ENCODE measurements around the gene MYH9.

MYH9 gene

GRCh38 chr22:36243986-36244385 lies 143.8 kb downstream of the MYH9 start:
- H3K9me3 ChIP-seq (ENCODE audit: severe bottlenecking) = peaks cover 1% of the 10 kb centered on the region
- no peak overlapping the region for H3K27ac ChIP-seq
- no peak for TF ChIP-seq CTCF (IDR thresholded peaks at IDR 0.05; ENCODE audit: low read depth, low read length)
- H3K4me3 ChIP-seq (ENCODE audit: low read depth, low read length) = no peak overlapping the region
- DNase-seq = no peak
- H3K27me3 ChIP-seq (ENCODE audit: insufficient read depth, low read depth, severe bottlenecking) = no peaks in the 10 kb centered on the region
- H3K36me3 ChIP-seq = no peaks in the 10 kb centered on the region

GRCh38 chr22:36239401-36240171 lies 148.2 kb downstream of the MYH9 start, which contains the start of gene APOL2:
TSS of gene APOL2 (minus strand) at chr22:36239527. CDS start at chr22:36233162, 6,365 bp downstream.
- H3K36me3 ChIP-seq = no peaks in the 10 kb centered on the region
- H3K4me3 ChIP-seq (ENCODE audit: low read depth, low read length) = peak within 1 kb of the TSS; percentile 27
- peak; percentile 87 for DNase-seq
- no peaks in the 10 kb centered on the region for H3K27me3 ChIP-seq (ENCODE audit: insufficient read depth, low read depth, severe bottlenecking)
- no peak within 1 kb of the TSS for H3K27ac ChIP-seq
- H3K9me3 ChIP-seq (ENCODE audit: severe bottlenecking) = no peaks in the 10 kb centered on the region
- peak; percentile 88 for TF ChIP-seq CTCF (IDR thresholded peaks at IDR 0.05; ENCODE audit: low read depth, low read length)

- no peak for DNase-seq
- no peak for TF ChIP-seq CTCF (IDR thresholded peaks at IDR 0.05; ENCODE audit: low read depth, low read length)
- Histone ChIP-seq H3K9me3 (ENCODE audit: severe bottlenecking) (no peaks in the 10 kb centered on the region), H3K27ac (no peak overlapping the region), H3K27me3 (ENCODE audit: insufficient read depth, low read depth, severe bottlenecking) (no peaks in the 10 kb centered on the region), H3K36me3 (no peaks in the 10 kb centered on the region), H3K4me3 (ENCODE audit: low read depth, low read length) (peak overlapping the region; percentile 27)
Measured at GRCh38 chr22:36239150-36239400, 148.7 kb downstream of the MYH9 start.

- Histone ChIP-seq H3K27ac (no peak overlapping the region), H3K4me3 (ENCODE audit: low read depth, low read length) (no peak overlapping the region), H3K27me3 (ENCODE audit: insufficient read depth, low read depth, severe bottlenecking) (no peaks in the 10 kb centered on the region), H3K9me3 (ENCODE audit: severe bottlenecking) (no peaks in the 10 kb centered on the region), H3K36me3 (no peaks in the 10 kb centered on the region)
- DNase-seq = no peak
- TF ChIP-seq CTCF (IDR thresholded peaks at IDR 0.05; ENCODE audit: low read depth, low read length) = no peak
Measured at GRCh38 chr22:36238373-36239149, 149.2 kb downstream of the MYH9 start.

- DNase-seq = no peak
- TF ChIP-seq CTCF (IDR thresholded peaks at IDR 0.05; ENCODE audit: low read depth, low read length) = no peak
- no peaks in the 10 kb centered on the region for H3K36me3 ChIP-seq
- H3K27ac ChIP-seq = no peak overlapping the region
- no peaks in the 10 kb centered on the region for H3K9me3 ChIP-seq (ENCODE audit: severe bottlenecking)
- H3K4me3 ChIP-seq (ENCODE audit: low read depth, low read length) = no peak overlapping the region
- no peaks in the 10 kb centered on the region for H3K27me3 ChIP-seq (ENCODE audit: insufficient read depth, low read depth, severe bottlenecking)
Measured at GRCh38 chr22:36237462-36238372, 150.1 kb downstream of the MYH9 start.

All from WERI-Rb-1 (cell line).